BLaER1 treated with 17β-estradiol and CSF1 and Interleukin-3, amounts not matched to agents 10 nM and 100 nM (cell line): ENCODE measurements around the gene FARP1.

Experiments
- H3K27ac ChIP-seq, 11 experiments: shearing (Covaris generic); formaldehyde crosslinking; 2 replicates each; pipeline ENCODE4 v1.8.1; 2022
- H3K27me3 ChIP-seq, 11 experiments: shearing (Covaris generic); formaldehyde crosslinking; 2 replicates each; pipeline ENCODE4 v1.8.1; 2022
- H3K36me3 ChIP-seq, 11 experiments: shearing (Covaris generic); formaldehyde crosslinking; 2 replicates each; pipeline ENCODE4 v1.8.1; 2022
- H3K4me1 ChIP-seq, 10 experiments: shearing (Covaris generic); formaldehyde crosslinking; 2 replicates each; pipeline ENCODE4 v1.8.1; 2022
- H3K4me2 ChIP-seq, 11 experiments: shearing (Covaris generic); formaldehyde crosslinking; 2 replicates each; pipeline ENCODE4 v1.8.1; 2022
- H3K4me3 ChIP-seq, 10 experiments: shearing (Covaris generic); formaldehyde crosslinking; 2 replicates each; pipeline ENCODE4 v1.8.1; 2022
- H3K9ac ChIP-seq, 11 experiments: shearing (Covaris generic); formaldehyde crosslinking; 2 replicates each; pipeline ENCODE4 v1.8.1; 2022
- H3K9me3 ChIP-seq, 11 experiments: shearing (Covaris generic); formaldehyde crosslinking; replicated peaks in 1 of 11; 2 replicates each; pipeline ENCODE4 v1.8.1; 2022
- H4K20me1 ChIP-seq, 11 experiments: shearing (Covaris generic); formaldehyde crosslinking; 2 replicates each; pipeline ENCODE4 v1.8.1; 2022
- Cebpa-rat ChIP-seq, 11 experiments: shearing (Covaris generic); IDR thresholded peaks; 2 replicates each; pipeline ENCODE4 v1.8.1; 2022

The FARP1 gene

GRCh38 chr13:98370261-98370660 is 227.4 kb downstream of the FARP1 start:
- Histone ChIP-seq H3K27ac (no peak overlapping the region), H3K9ac (no peak overlapping the region), H3K4me1 (peaks cover 14 to 38% (median 18%) of the 10 kb centered on the region in 10 experiments), H3K36me3 (peaks cover 22 to 65% (median 31%) of the 10 kb centered on the region in 11 experiments; a peak in 20 of 22 replicates), H4K20me1 (no peaks in the 10 kb centered on the region), H3K4me3 (no peak overlapping the region), H3K4me2 (no peak overlapping the region), H3K27me3 (no peaks in the 10 kb centered on the region), H3K9me3 (peaks cover 12 to 18% (median 14%) of the 10 kb centered on the region in 11 experiments)
- TF ChIP-seq Cebpa-rat (IDR thresholded peaks at IDR 0.05), result no peak

GRCh38 chr13:98370806-98371515 is 228.1 kb downstream of the FARP1 start:
- no peak overlapping the region for H3K4me2 ChIP-seq
- no peaks in the 10 kb centered on the region for H3K27me3 ChIP-seq
- peaks cover 29 to 72% (median 32%) of the 10 kb centered on the region in 11 experiments; a peak in 20 of 22 replicates for H3K36me3 ChIP-seq
- peaks cover 14 to 32% (median 18%) of the 10 kb centered on the region in 10 experiments for H3K4me1 ChIP-seq
- no peak overlapping the region for H3K4me3 ChIP-seq
- TF ChIP-seq Cebpa-rat (IDR thresholded peaks at IDR 0.05), result no peak
- no peak overlapping the region for H3K27ac ChIP-seq
- peaks cover 13 to 25% (median 20%) of the 10 kb centered on the region in 11 experiments for H3K9me3 ChIP-seq
- no peaks in the 10 kb centered on the region for H4K20me1 ChIP-seq
- no peak overlapping the region for H3K9ac ChIP-seq

GRCh38 chr13:98371516-98372023 is 228.7 kb downstream of the FARP1 start:
- no peak overlapping the region for H3K4me3 ChIP-seq
- TF ChIP-seq Cebpa-rat (IDR thresholded peaks at IDR 0.05), result no peak
- peaks cover 13 to 29% (median 26%) of the 10 kb centered on the region in 11 experiments for H3K9me3 ChIP-seq
- no peak overlapping the region for H3K4me2 ChIP-seq
- H3K27me3 ChIP-seq, result no peaks in the 10 kb centered on the region
- no peaks in the 10 kb centered on the region for H4K20me1 ChIP-seq
- no peak overlapping the region for H3K9ac ChIP-seq
- H3K36me3 ChIP-seq, result peaks cover 30 to 73% (median 36%) of the 10 kb centered on the region in 11 experiments; a peak in 20 of 22 replicates
- H3K4me1 ChIP-seq, result peaks cover 14 to 25% (median 18%) of the 10 kb centered on the region in 10 experiments
- H3K27ac ChIP-seq, result no peak overlapping the region

- Histone ChIP-seq H3K27ac (no peak overlapping the region), H3K4me2 (no peak overlapping the region), H3K36me3 (peaks cover 30 to 83% (median 38%) of the 10 kb centered on the region in 11 experiments; a peak in 20 of 22 replicates), H3K27me3 (no peaks in the 10 kb centered on the region), H3K4me1 (peaks cover 8 to 12% (median 9%) of the 10 kb centered on the region in 10 experiments), H3K9me3 (peaks cover 13 to 29% (median 26%) of the 10 kb centered on the region in 11 experiments), H3K4me3 (no peak overlapping the region), H4K20me1 (no peaks in the 10 kb centered on the region), H3K9ac (no peak overlapping the region)
- no peak for TF ChIP-seq Cebpa-rat (IDR thresholded peaks at IDR 0.05)
These were observed 230.0 kb downstream of the FARP1 start for GRCh38 chr13:98372876-98373275.

GRCh38 chr13:98374750-98375149 is 231.9 kb downstream of the FARP1 start:
- H3K4me1 ChIP-seq, result no peaks in the 10 kb centered on the region; a peak in 1 of 20 replicates
- TF ChIP-seq Cebpa-rat (IDR thresholded peaks at IDR 0.05), result no peak
- H3K27ac ChIP-seq, result no peak overlapping the region
- H3K9me3 ChIP-seq, result peaks cover 13 to 28% (median 26%) of the 10 kb centered on the region in 11 experiments
- no peaks in the 10 kb centered on the region for H4K20me1 ChIP-seq
- no peak overlapping the region for H3K4me2 ChIP-seq
- no peak overlapping the region for H3K4me3 ChIP-seq
- no peak overlapping the region for H3K9ac ChIP-seq
- H3K36me3 ChIP-seq, result peaks cover 21 to 90% (median 39%) of the 10 kb centered on the region in 11 experiments; a peak in 20 of 22 replicates
- no peaks in the 10 kb centered on the region for H3K27me3 ChIP-seq

- Histone ChIP-seq H3K27me3 (no peaks in the 10 kb centered on the region), H3K4me1 (no peaks in the 10 kb centered on the region; a peak in 1 of 20 replicates)
These were observed 234.9 kb downstream of the FARP1 start for GRCh38 chr13:98377635-98378378.

GRCh38 chr13:98384739-98385138 is 241.8 kb downstream of the FARP1 start:
- TF ChIP-seq Cebpa-rat (IDR thresholded peaks at IDR 0.05), result no peak
- Histone ChIP-seq H3K4me2 (no peak overlapping the region), H3K36me3 (peaks cover 39 to 95% (median 66%) of the 10 kb centered on the region in 11 experiments), H3K4me3 (no peak overlapping the region), H3K4me1 (peaks cover 0 to 12% (median 0%) of the 10 kb centered on the region in 10 experiments; a peak in 6 of 20 replicates), H3K9ac (no peak overlapping the region), H3K27me3 (no peaks in the 10 kb centered on the region), H3K27ac (no peak overlapping the region), H4K20me1 (no peaks in the 10 kb centered on the region; a peak in 1 of 22 replicates), H3K9me3 (no peaks in the 10 kb centered on the region)

More at GRCh38 chr13:98377635-98378378, 234.9 kb downstream of the FARP1 start:
- no peak overlapping the region for H3K4me3 ChIP-seq
- peaks cover 18 to 90% (median 34%) of the 10 kb centered on the region in 11 experiments; a peak in 19 of 22 replicates for H3K36me3 ChIP-seq
- no peak overlapping the region for H3K9ac ChIP-seq
- peaks cover 13 to 28% (median 26%) of the 10 kb centered on the region in 11 experiments for H3K9me3 ChIP-seq
- H3K4me2 ChIP-seq, result no peak overlapping the region
- H3K27ac ChIP-seq, result no peak overlapping the region
- H4K20me1 ChIP-seq, result no peaks in the 10 kb centered on the region
- no peak for TF ChIP-seq Cebpa-rat (IDR thresholded peaks at IDR 0.05)

GRCh38 chr13:98385606-98386005 is 242.7 kb downstream of the FARP1 start:
- Histone ChIP-seq H3K27me3 (no peaks in the 10 kb centered on the region), H3K36me3 (peaks cover 44 to 95% (median 71%) of the 10 kb centered on the region in 11 experiments), H3K4me3 (no peak overlapping the region), H3K4me1 (peaks cover 0 to 12% (median 0%) of the 10 kb centered on the region in 10 experiments; a peak in 6 of 20 replicates), H4K20me1 (no peaks in the 10 kb centered on the region; a peak in 1 of 22 replicates), H3K9me3 (no peaks in the 10 kb centered on the region), H3K27ac (no peak overlapping the region), H3K9ac (no peak overlapping the region), H3K4me2 (no peak overlapping the region)
- no peak for TF ChIP-seq Cebpa-rat (IDR thresholded peaks at IDR 0.05)

GRCh38 chr13:98386637-98387036 is 243.7 kb downstream of the FARP1 start:
- Histone ChIP-seq H3K4me2 (no peak overlapping the region), H3K9ac (no peak overlapping the region), H3K9me3 (no peaks in the 10 kb centered on the region), H3K4me1 (peaks cover 0 to 12% (median 0%) of the 10 kb centered on the region in 10 experiments; a peak in 6 of 20 replicates), H3K36me3 (peaks cover 44 to 95% (median 79%) of the 10 kb centered on the region in 11 experiments), H3K4me3 (no peak overlapping the region), H4K20me1 (no peaks in the 10 kb centered on the region; a peak in 1 of 22 replicates), H3K27me3 (no peaks in the 10 kb centered on the region), H3K27ac (no peak overlapping the region)
- no peak for TF ChIP-seq Cebpa-rat (IDR thresholded peaks at IDR 0.05)
